MCF 10A (cell line): Measurements from ENCODE around the gene WASF3. TPM values are rescaled to one million over a fixed set of nuclear protein-coding genes. Genes with fewer than 3 reads are reported as not detected.

Source experiments
- BruUV-seq: library from RNA; stranded (reverse); fragments of 400-500 nt; replicated peaks from 2 replicates; lab custom pipeline; 2021; lab: Mats Ljungman, UMichigan
- CTCF ChIA-PET: fragments of 300-600 bp; sonication (Branson Sonifier 250); formaldehyde crosslinking; extraction: SDS; loops from one replicate; lab custom pipeline; 2021; ENCODE audit warnings: antibody characterized with exemption, inconsistent platforms; lab: Yijun Ruan, JAX
- POLR2A ChIA-PET: fragments of 300-600, 350-650 bp; sonication (Branson Sonifier 250); formaldehyde crosslinking; extraction: SDS; loops from one replicate; lab custom pipeline; 2020; ENCODE audit warnings: antibody characterized with exemption, inconsistent platforms; lab: Yijun Ruan, JAX
- DNase-seq: peaks from one replicate; pipeline ENCODE4 v3.0.0-alpha.2; 2018; ENCODE audit not compliant: unreplicated experiment
- H3K27ac Mint-ChIP-seq: one replicate; pipeline ENCODE4 v1.8.0; 2022; ENCODE audit warnings: mild to moderate bottlenecking, low read depth, mixed read lengths; ENCODE audit not compliant: unreplicated experiment
- H3K27me3 Mint-ChIP-seq: one replicate; pipeline ENCODE4 v1.8.0; 2022; ENCODE audit warnings: mixed read lengths; ENCODE audit not compliant: insufficient read depth, unreplicated experiment
- H3K36me3 Mint-ChIP-seq: one replicate; pipeline ENCODE4 v1.8.0; 2022; ENCODE audit warnings: mild to moderate bottlenecking, moderate library complexity, mixed read lengths; ENCODE audit not compliant: insufficient read depth, unreplicated experiment
- H3K4me1 Mint-ChIP-seq: one replicate; pipeline ENCODE4 v1.8.0; 2022; ENCODE audit warnings: mixed read lengths; ENCODE audit not compliant: insufficient read depth, unreplicated experiment
- H3K4me3 Mint-ChIP-seq: one replicate; pipeline ENCODE4 v1.8.0; 2022; ENCODE audit warnings: mild to moderate bottlenecking, moderate library complexity, mixed read lengths; ENCODE audit not compliant: unreplicated experiment
- H3K9me3 Mint-ChIP-seq: one replicate; pipeline ENCODE4 v1.8.0; 2022; ENCODE audit warnings: mixed read lengths; ENCODE audit not compliant: unreplicated experiment
- CTCF ChIP-seq: fragments of 200-600 bp; IDR thresholded peaks from one replicate; pipeline ENCODE4 v1.8.0; 2022; ENCODE audit warnings: antibody characterized with exemption, mild to moderate bottlenecking; ENCODE audit not compliant: unreplicated experiment
- intact Hi-C: fragments of 100-400 bp; cut with micrococcal nuclease; formaldehyde crosslinking; loops from 2 replicates; pipeline ENCODE4 v1.14.1; 2022
- total RNA-seq: library from RNA; stranded (reverse); gene quantifications from 2 replicates; pipeline ENCODE4 v1.2.3, GENCODE V29; 2022

WASF3 gene
- total RNA-seq, 1 experiment from 2014 or later, result 24.0 TPM

- DNase-seq, result no peak
- no peak overlapping the region for H3K4me3 Mint-ChIP-seq
- no peak overlapping the region for H3K27ac Mint-ChIP-seq
- POLR2A ChIA-PET, result no interaction called here
- intact Hi-C loops, result no loop called here
- H3K9me3 Mint-ChIP-seq, result no peaks in the 10 kb centered on the region
- H3K4me1 Mint-ChIP-seq, result peaks cover 16% of the 10 kb centered on the region
- H3K36me3 Mint-ChIP-seq, result peaks cover 11% of the 10 kb centered on the region
- no peak for TF ChIP-seq CTCF
- no peaks in the 10 kb centered on the region for H3K27me3 Mint-ChIP-seq
- CTCF ChIA-PET, result interaction anchor here (0.6 to 1.5 kb wide), 3 partner anchors 34 to 480 kb away, joined by 3 to 4 read pairs (median 3); no protein-coding TSS in a partner anchor
- no TSS peak for BruUV-seq
Measured at GRCh38 chr13:26664876-26665275, 107.4 kb downstream of the WASF3 start.

DNA sequence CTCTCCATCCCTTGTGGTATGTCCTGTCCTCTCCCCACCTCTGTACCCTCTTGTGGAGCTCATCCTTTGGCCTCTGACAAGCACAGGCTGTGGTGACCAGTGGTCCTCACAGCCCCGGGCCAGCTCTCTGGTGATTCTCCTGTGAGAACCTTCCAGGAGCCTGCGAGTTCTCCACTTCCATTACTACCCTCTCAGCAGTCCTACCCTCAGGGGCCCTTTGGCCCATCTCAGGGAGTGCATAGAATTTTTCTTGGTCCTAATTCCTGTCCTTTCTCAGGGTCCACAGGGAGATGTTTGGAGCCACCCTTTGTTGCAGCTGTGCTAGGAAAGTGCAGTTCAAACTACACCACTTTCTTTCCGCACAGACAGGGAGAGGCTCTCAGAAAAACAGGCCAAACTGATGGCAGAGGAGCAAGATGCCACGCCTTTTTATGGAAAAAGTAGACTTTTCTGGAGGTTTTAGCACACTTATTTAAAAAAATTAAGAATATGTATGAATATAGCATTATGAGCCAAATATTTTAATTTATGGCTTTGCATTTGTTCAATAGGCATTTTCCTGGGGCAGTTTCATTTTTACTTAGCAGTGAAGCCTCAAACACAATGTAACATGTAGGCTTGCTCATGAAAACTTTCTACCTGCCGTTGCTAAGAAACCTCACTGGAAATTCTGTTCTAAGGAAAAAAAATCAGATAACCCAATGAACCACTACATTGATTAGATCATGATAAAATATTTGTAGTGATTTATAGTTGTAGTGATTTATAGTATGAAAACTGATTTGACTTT is 111.1 kb downstream of the WASF3 start:
- peaks cover 7% of the 10 kb centered on the region for H3K4me1 Mint-ChIP-seq
- H3K27me3 Mint-ChIP-seq, result no peaks in the 10 kb centered on the region
- H3K9me3 Mint-ChIP-seq, result no peaks in the 10 kb centered on the region
- TF ChIP-seq CTCF, result no peak
- H3K36me3 Mint-ChIP-seq, result peaks cover 23% of the 10 kb centered on the region
- POLR2A ChIA-PET, result interaction anchor here (0.6 to 1.1 kb wide), 2 partner anchors 22 to 62 kb away, joined by 3 to 4 read pairs; no protein-coding TSS in a partner anchor
- CTCF ChIA-PET, result interaction anchor here (0.7 to 1.8 kb wide), 3 partner anchors 10 to 186 kb away, joined by 4 to 5 read pairs (median 4); no protein-coding TSS in a partner anchor
- no peak overlapping the region for H3K4me3 Mint-ChIP-seq
- intact Hi-C loops, result no loop called here
- no peak overlapping the region for H3K27ac Mint-ChIP-seq
- no TSS peak for BruUV-seq
- DNase-seq, result no peak

DNA sequence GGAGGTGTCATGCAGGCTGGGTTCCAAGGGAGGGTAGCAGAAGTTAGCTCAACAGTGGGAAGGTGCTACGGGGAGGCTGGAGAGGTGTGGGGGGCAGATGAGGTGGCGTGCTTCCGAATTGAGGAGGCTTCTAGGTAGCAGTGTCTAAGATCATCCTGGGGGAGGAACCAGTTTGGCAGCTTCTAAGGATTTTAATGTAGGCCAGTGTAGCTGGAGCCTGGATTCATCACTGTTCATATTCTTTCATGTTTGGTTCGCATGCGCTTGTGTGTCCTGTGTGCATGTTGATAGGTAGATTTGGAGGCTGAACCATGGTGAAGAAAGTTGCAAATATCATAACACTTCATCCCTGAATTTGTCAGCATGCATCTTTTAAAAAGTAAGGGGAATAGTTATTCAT is 116.4 kb downstream of the WASF3 start:
- H3K4me1 Mint-ChIP-seq, result no peaks in the 10 kb centered on the region
- no peaks in the 10 kb centered on the region for H3K27me3 Mint-ChIP-seq
- BruUV-seq, result no TSS peak
- H3K4me3 Mint-ChIP-seq, result no peak overlapping the region
- no peak for TF ChIP-seq CTCF
- no peak overlapping the region for H3K27ac Mint-ChIP-seq
- ChIA-PET POLR2A (no interaction called here), CTCF (interaction anchor here (0.7 kb wide), 1 partner anchor 63 kb away, joined by 4 read pairs; no protein-coding TSS in a partner anchor)
- intact Hi-C loops, result no loop called here
- H3K36me3 Mint-ChIP-seq, result peaks cover 18% of the 10 kb centered on the region
- H3K9me3 Mint-ChIP-seq, result no peaks in the 10 kb centered on the region
- DNase-seq, result no peak

GRCh38 chr13:26677156-26677555 is 119.7 kb downstream of the WASF3 start:
- Mint-ChIP-seq H3K27me3 (no peaks in the 10 kb centered on the region), H3K36me3 (peaks cover 20% of the 10 kb centered on the region), H3K4me1 (peaks cover 6% of the 10 kb centered on the region), H3K9me3 (no peaks in the 10 kb centered on the region), H3K4me3 (no peak overlapping the region), H3K27ac (no peak overlapping the region)
- POLR2A ChIA-PET, result interaction anchor here (1.4 kb wide), 1 partner anchor 119 kb away, joined by 4 read pairs; no protein-coding TSS in a partner anchor
- DNase-seq, result no peak
- intact Hi-C loops, result no loop called here
- TF ChIP-seq CTCF, result no peak
- no TSS peak for BruUV-seq
- CTCF ChIA-PET, result interaction anchor here (0.5 kb wide), 1 partner anchor 21 kb away, joined by 3 read pairs; no protein-coding TSS in a partner anchor
